Tibial nerve (tissue), 3 donors: Measurements from ENCODE around the gene SMLR1.

Source experiments
- CTCF ChIP-seq, 5 experiments: fragments of 200-600 bp in 3 of 5; fragments of 450-650 bp in 2 of 5; sonication (generic) in 3 of 5; IDR thresholded peaks; one replicate each; pipeline ENCODE4 v1.5.1; 2016 to 2019; ENCODE audit warnings: antibody characterized with exemption in 5 of 5, mild to moderate bottlenecking in 3 of 5, moderate library complexity in 2 of 5
- POLR2A ChIP-seq, 2 donors: fragments of 450-650 bp; IDR thresholded peaks; one replicate each; pipeline ENCODE4 v1.6.1; 2017; ENCODE audit warnings: antibody characterized with exemption in 2 of 2, mild to moderate bottlenecking in 2 of 2, moderate library complexity in 2 of 2

GRCh38 chr6:130864344-130864743 lies 37.1 kb downstream of the SMLR1 start:
- TF ChIP-seq POLR2A (IDR thresholded peaks at IDR 0.05) (no peak), CTCF (IDR thresholded peaks at IDR 0.05) (no peak)
